GM20000 (cell line): ENCODE results near the gene SUPT4H1.

Experiments used
- DNase-seq: peaks from one replicate; pipeline ENCODE4 v3.0.0; 2012; ENCODE audit warnings: low spot score
- CTCF ChIP-seq: IDR thresholded peaks from 2 replicates; pipeline ENCODE4 v1.5.1; 2012; ENCODE audit warnings: mild to moderate bottlenecking, control low read depth; ENCODE audit errors: extremely low read depth, missing control alignments

SUPT4H1 gene

GRCh38 chr17:58380207-58381123 lies 28.5 kb upstream of the SUPT4H1 start:
- DNase-seq = no peak
- TF ChIP-seq CTCF = no peak

GRCh38 chr17:58379511-58379824 lies 27.5 kb upstream of the SUPT4H1 start:
- no peak for TF ChIP-seq CTCF
- no peak for DNase-seq

GRCh38 chr17:58378733-58379510 lies 26.9 kb upstream of the SUPT4H1 start:
- DNase-seq = no peak
- no peak for TF ChIP-seq CTCF

GRCh38 chr17:58377661-58378060 lies 25.7 kb upstream of the SUPT4H1 start:
- no peak for TF ChIP-seq CTCF
- no peak for DNase-seq

- TF ChIP-seq CTCF = no peak
- no peak for DNase-seq
These were observed 25.1 kb upstream of the SUPT4H1 start for GRCh38 chr17:58377093-58377601.

GRCh38 chr17:58376472-58377000 lies 24.5 kb upstream of the SUPT4H1 start:
- no peak for DNase-seq
- no peak for TF ChIP-seq CTCF

- no peak for DNase-seq
These were observed 23.8 kb upstream of the SUPT4H1 start for GRCh38 chr17:58375811-58376210.

More at GRCh38 chr17:58375811-58376210, 23.8 kb upstream of the SUPT4H1 start:
- TF ChIP-seq CTCF = no peak
